Right ventricle myocardium inferior (tissue), 1 donor: ENCODE measurements around the gene DENND2A. TPM values are rescaled to one million over a fixed set of nuclear protein-coding genes. Genes with fewer than 3 reads are reported as not detected.

Source experiments
- total RNA-seq: library from RNA; stranded (reverse); fragmentation: NEBNext Ultra II Directional; extraction: Animal tissue kit (Norgen Biotek cat#: 25700); gene quantifications from one replicate; pipeline ENCODE4 v1.2.1, GENCODE V29; 2021
- donor health status: DM: no; HTN: yes; CAD: no; lungs with severe emphysema.

DENND2A gene
- total RNA-seq, 1 donor from 2014 or later, result 15.0 TPM

Other genes with a start within 250 kb of the DENND2A start
- 8.9 TPM for gene SLC37A3, start 242.3 kb downstream of the DENND2A start, total RNA-seq
- not detected for gene RAB19, start 236.8 kb downstream of the DENND2A start, total RNA-seq
- gene MKRN1, start 161.3 kb downstream of the DENND2A start, total RNA-seq, result 99.0 TPM
- 11.6 TPM for gene ADCK2, start 32.1 kb upstream of the DENND2A start, total RNA-seq
- gene NDUFB2, start 55.9 kb upstream of the DENND2A start, total RNA-seq, result 744 TPM